ENCODE results near the gene PLCH2. TPM values are rescaled to one million over a fixed set of nuclear protein-coding genes. Genes with fewer than 3 reads are reported as not detected.
A peak's percentile ranks its signal among the peaks of the same experiment; 100 is the strongest.

The PLCH2 gene
- total and polyA plus RNA-seq, 2 of the 13 experiments (the other 11 are each of a cell fraction or from before 2014, with no cell fraction given) = 0.15 to 0.67 TPM

GRCh38 chr1:2545754-2546514 is 69.8 kb downstream of the PLCH2 start (continued):
- TF ChIP-seq SIN3A (IDR thresholded peaks at IDR 0.05; ENCODE audit: borderline replicate concordance, low read depth, low read length) (peak; percentile 50; the same call in 1 of the 2 replicates), ZNF652 (CRISPR knock-in tag; IDR thresholded peaks at IDR 0.05; ENCODE audit: borderline replicate concordance, low read depth) (no peak), MNT (IDR thresholded peaks at IDR 0.05) (no peak), KDM5A (IDR thresholded peaks at IDR 0.05; ENCODE audit: borderline replicate concordance, low read length) (0 out of 2 replicates have a peak, but pooled peaks have one; percentile 28), ZNF660 (CRISPR knock-in tag; IDR thresholded peaks at IDR 0.05; ENCODE audit: borderline replicate concordance, low read depth) (no peak), SALL2 (CRISPR knock-in tag; IDR thresholded peaks at IDR 0.05) (no peak), SIN3B (IDR thresholded peaks at IDR 0.05; ENCODE audit: low read length) (no peak), FOXA1 (IDR thresholded peaks at IDR 0.05) (no peak), FOXA1 (CRISPR knock-in tag; IDR thresholded peaks at IDR 0.05) (0 out of 2 replicates have a peak, but pooled peaks have one; percentile 8), KLF15 (CRISPR knock-in tag; IDR thresholded peaks at IDR 0.05; ENCODE audit: borderline replicate concordance) (no peak), ZNF263 (CRISPR knock-in tag; IDR thresholded peaks at IDR 0.05) (0 out of 2 replicates have a peak, but pooled peaks have one; percentile 20), HNF1B (CRISPR knock-in tag; IDR thresholded peaks at IDR 0.05) (no peak), ZNF784 (CRISPR knock-in tag; IDR thresholded peaks at IDR 0.05; ENCODE audit: borderline replicate concordance) (no peak), ZMAT3 (CRISPR knock-in tag; conservative IDR thresholded peaks at IDR 0.05) (no peak; the same call in 1 of the 2 replicates), ZNF329 (CRISPR knock-in tag; IDR thresholded peaks at IDR 0.05; ENCODE audit: low read depth) (peak; percentile 62; the same call in 1 of the 2 replicates), ZMAT5 (CRISPR knock-in tag; IDR thresholded peaks at IDR 0.05; ENCODE audit: borderline replicate concordance, low read depth) (no peak), NR2F2 (IDR thresholded peaks at IDR 0.05; ENCODE audit: borderline replicate concordance, low read depth) (no peak), ZNF629 (CRISPR knock-in tag; conservative IDR thresholded peaks at IDR 0.05) (no peak), THYN1 (CRISPR knock-in tag; IDR thresholded peaks at IDR 0.05; ENCODE audit: borderline replicate concordance, low read depth) (no peak), MXD3 (CRISPR knock-in tag; IDR thresholded peaks at IDR 0.05) (peak; percentile 68; the same call in 1 of the 2 replicates), ZBTB8A (CRISPR knock-in tag; IDR thresholded peaks at IDR 0.05; ENCODE audit: borderline replicate concordance, low read depth) (no peak), KLF16 (CRISPR knock-in tag; IDR thresholded peaks at IDR 0.05) (peak in 1 of 2 experiments; percentile 57; a peak in 1 of 4 replicates), BCL3 (CRISPR knock-in tag; IDR thresholded peaks at IDR 0.05) (no peak), NFE2L1 (CRISPR knock-in tag; IDR thresholded peaks at IDR 0.05; ENCODE audit: borderline replicate concordance) (no peak)

Data from HepG2 (cell line).